HL-60 (cell line): Measurements from ENCODE around the gene PLA2G4E.

Experiments used
- DNase-seq, 2 experiments: peaks; one replicate each; pipeline ENCODE4 v3.0.0-alpha.2; 2010 to 2020; ENCODE audit warnings: low read depth in 1 of 2, low spot score in 1 of 2
- H3K27ac ChIP-seq: fragments of 250-450 bp; sonication (Bioruptor Pico); replicated peaks from 2 replicates; pipeline ENCODE4 v1.5.1; 2020; ENCODE audit warnings: mild to moderate bottlenecking, moderate library complexity
- H3K27me3 ChIP-seq: fragments of 250-450 bp; sonication (Bioruptor Pico); 2 replicates; pipeline ENCODE4 v1.5.1; 2021; ENCODE audit warnings: mild to moderate bottlenecking, moderate library complexity; ENCODE audit not compliant: insufficient read depth, poor library complexity, severe bottlenecking
- H3K4me3 ChIP-seq: replicated peaks from 2 replicates; pipeline ENCODE4 v1.5.1; 2011; ENCODE audit warnings: mild to moderate bottlenecking, control low read depth, low read length; ENCODE audit not compliant: insufficient read depth
- GABPA ChIP-seq: IDR thresholded peaks from 2 replicates; pipeline ENCODE4 v1.6.1; 2012; ENCODE audit warnings: low read depth
- POLR2AphosphoS5 ChIP-seq: IDR thresholded peaks from 2 replicates; pipeline ENCODE4 v1.6.1; 2012; ENCODE audit warnings: low read depth
- SPI1 ChIP-seq: IDR thresholded peaks from 2 replicates; pipeline ENCODE4 v1.6.1; 2012; ENCODE audit warnings: low read depth, mild to moderate bottlenecking, borderline replicate concordance
- TF ChIP-seq, protein P1 (sequence below): IDR thresholded peaks from 2 replicates; pipeline ENCODE4 v1.6.1; 2012; ENCODE audit warnings: low read depth; ENCODE audit not compliant: insufficient replicate concordance
- TF ChIP-seq, protein P2 (sequence below): IDR thresholded peaks from one replicate; pipeline ENCODE4 v1.5.1; 2011; ENCODE audit warnings: low read length, control low read depth, inconsistent platforms; ENCODE audit not compliant: insufficient read depth

The PLA2G4E gene

DNA sequence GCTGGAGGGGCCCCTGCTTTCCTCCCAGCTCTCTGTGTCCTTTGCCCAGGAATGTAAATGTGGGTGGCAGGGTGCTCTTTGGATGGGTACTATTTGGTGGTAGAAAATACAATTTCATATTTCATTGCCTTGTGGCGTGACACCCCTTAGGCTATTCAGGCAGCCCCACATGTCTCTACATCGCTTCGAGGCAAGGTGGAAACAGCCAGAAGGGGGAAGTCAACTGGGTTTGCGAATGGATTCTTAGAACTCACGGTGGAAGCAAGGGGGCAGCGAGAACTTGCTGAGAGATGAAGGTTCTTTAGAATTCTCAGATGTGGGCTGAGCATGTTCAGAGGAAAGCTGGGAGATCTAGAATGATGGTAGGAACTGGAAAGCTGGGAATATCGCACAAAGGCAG, 48.2 kb upstream of the PLA2G4E start:
- H3K27me3 ChIP-seq = no peaks in the 10 kb centered on the region
- no peak overlapping the region for H3K27ac ChIP-seq
- no peak for DNase-seq
- no peak overlapping the region for H3K4me3 ChIP-seq
- TF ChIP-seq SPI1 (no peak), GABPA (no peak), POLR2AphosphoS5 (no peak)
- TF ChIP-seq, protein P1, sequence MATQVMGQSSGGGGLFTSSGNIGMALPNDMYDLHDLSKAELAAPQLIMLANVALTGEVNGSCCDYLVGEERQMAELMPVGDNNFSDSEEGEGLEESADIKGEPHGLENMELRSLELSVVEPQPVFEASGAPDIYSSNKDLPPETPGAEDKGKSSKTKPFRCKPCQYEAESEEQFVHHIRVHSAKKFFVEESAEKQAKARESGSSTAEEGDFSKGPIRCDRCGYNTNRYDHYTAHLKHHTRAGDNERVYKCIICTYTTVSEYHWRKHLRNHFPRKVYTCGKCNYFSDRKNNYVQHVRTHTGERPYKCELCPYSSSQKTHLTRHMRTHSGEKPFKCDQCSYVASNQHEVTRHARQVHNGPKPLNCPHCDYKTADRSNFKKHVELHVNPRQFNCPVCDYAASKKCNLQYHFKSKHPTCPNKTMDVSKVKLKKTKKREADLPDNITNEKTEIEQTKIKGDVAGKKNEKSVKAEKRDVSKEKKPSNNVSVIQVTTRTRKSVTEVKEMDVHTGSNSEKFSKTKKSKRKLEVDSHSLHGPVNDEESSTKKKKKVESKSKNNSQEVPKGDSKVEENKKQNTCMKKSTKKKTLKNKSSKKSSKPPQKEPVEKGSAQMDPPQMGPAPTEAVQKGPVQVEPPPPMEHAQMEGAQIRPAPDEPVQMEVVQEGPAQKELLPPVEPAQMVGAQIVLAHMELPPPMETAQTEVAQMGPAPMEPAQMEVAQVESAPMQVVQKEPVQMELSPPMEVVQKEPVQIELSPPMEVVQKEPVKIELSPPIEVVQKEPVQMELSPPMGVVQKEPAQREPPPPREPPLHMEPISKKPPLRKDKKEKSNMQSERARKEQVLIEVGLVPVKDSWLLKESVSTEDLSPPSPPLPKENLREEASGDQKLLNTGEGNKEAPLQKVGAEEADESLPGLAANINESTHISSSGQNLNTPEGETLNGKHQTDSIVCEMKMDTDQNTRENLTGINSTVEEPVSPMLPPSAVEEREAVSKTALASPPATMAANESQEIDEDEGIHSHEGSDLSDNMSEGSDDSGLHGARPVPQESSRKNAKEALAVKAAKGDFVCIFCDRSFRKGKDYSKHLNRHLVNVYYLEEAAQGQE = no peak
- TF ChIP-seq, protein P2, sequence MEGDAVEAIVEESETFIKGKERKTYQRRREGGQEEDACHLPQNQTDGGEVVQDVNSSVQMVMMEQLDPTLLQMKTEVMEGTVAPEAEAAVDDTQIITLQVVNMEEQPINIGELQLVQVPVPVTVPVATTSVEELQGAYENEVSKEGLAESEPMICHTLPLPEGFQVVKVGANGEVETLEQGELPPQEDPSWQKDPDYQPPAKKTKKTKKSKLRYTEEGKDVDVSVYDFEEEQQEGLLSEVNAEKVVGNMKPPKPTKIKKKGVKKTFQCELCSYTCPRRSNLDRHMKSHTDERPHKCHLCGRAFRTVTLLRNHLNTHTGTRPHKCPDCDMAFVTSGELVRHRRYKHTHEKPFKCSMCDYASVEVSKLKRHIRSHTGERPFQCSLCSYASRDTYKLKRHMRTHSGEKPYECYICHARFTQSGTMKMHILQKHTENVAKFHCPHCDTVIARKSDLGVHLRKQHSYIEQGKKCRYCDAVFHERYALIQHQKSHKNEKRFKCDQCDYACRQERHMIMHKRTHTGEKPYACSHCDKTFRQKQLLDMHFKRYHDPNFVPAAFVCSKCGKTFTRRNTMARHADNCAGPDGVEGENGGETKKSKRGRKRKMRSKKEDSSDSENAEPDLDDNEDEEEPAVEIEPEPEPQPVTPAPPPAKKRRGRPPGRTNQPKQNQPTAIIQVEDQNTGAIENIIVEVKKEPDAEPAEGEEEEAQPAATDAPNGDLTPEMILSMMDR = no peak

- DNase-seq = no peak
- H3K27me3 ChIP-seq = no peaks in the 10 kb centered on the region
- H3K4me3 ChIP-seq = no peak overlapping the region
- H3K27ac ChIP-seq = no peak overlapping the region
- TF ChIP-seq GABPA = no peak
- no peak for TF ChIP-seq SPI1
- TF ChIP-seq, protein P2 = no peak
- TF ChIP-seq, protein P1 = no peak
- TF ChIP-seq POLR2AphosphoS5 = no peak
These were observed 47.8 kb upstream of the PLA2G4E start for GRCh38 chr15:42068601-42069000.

DNA sequence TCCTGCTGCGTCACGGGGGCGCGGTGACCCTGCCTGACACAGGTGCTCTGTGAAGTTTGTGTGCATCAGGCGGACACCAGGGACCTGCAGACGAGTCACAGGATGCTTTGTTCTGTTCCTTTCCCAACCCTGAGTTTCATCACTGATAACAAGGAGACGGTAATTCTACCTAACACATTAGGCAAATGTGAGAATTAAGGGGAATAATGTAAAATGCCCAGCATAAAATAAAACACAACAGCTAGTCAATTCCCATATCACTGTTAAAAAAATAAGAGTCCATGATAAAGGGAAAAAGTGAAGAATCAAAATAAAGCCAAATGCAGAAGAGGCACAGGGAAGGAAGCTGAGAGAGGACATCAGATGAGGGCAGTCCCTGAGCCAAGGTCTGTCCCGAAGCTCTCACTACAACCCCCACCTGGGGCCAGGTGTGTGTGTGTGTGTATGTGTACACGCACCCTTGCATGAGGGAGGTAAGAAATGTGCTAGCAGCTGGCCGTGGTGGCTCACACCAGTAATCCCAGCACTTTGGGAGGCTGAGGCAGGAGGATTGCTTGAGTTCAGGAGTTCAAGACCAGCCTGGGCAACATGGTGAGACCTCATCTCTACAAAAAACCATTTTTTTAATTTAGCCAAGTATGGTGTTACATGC, 46.0 kb upstream of the PLA2G4E start:
- H3K4me3 ChIP-seq = no peak overlapping the region
- TF ChIP-seq GABPA (no peak), SPI1 (no peak), POLR2AphosphoS5 (no peak)
- TF ChIP-seq, protein P1 = no peak
- TF ChIP-seq, protein P2 = no peak
- H3K27ac ChIP-seq = no peak overlapping the region
- no peak for DNase-seq
- H3K27me3 ChIP-seq = no peaks in the 10 kb centered on the region
